ENCODE data around the gene DRAM2. TPM values are rescaled to one million over a fixed set of nuclear protein-coding genes. Genes with fewer than 3 reads are reported as not detected.

Gene DRAM2
- total RNA-seq = 54.0 and 60.8 TPM in 2 replicates

GRCh38 chr1:111139956-111140679 is at the start of gene DRAM2, which contains the start of gene CEPT1:
DRAM2 (minus strand) TSS chr1:111140093; CDS start chr1:111131554, 8,539 bp downstream.
CEPT1 (plus strand) TSS chr1:111140223; CDS start chr1:111147715, 7,492 bp downstream.

Small RNA genes lying within 50 kb of the gene (small RNA-seq; reads per million reads assigned to genes)
- gene AL355816.1 (ENCODE audit: low replicate concordance) = not detected

Other genes starting within 250 kb of the DRAM2 start
- 14.0 and 17.9 TPM in 2 replicates for gene LRIF1, start 176.2 kb downstream of the DRAM2 start, total RNA-seq
- 24.7 and 33.6 TPM in 2 replicates for gene CEPT1, start 130 bp upstream of the DRAM2 start, total RNA-seq
- gene DENND2D, start 60.6 kb upstream of the DRAM2 start, total RNA-seq = 1.7 and 5.3 TPM in 2 replicates
- gene CHI3L2, start 87.6 kb upstream of the DRAM2 start, total RNA-seq = not detected in 2 replicates
- gene CHIA, start 150.8 kb upstream of the DRAM2 start, total RNA-seq = not detected in 2 replicates

Measured in placental pericyte (primary cell).